Measurements from ENCODE around the gene PCK1. TPM values are rescaled to one million over a fixed set of nuclear protein-coding genes. Genes with fewer than 3 reads are reported as not detected.

The PCK1 gene
- total RNA-seq, 1 experiment from 2014 or later: not detected

DNA sequence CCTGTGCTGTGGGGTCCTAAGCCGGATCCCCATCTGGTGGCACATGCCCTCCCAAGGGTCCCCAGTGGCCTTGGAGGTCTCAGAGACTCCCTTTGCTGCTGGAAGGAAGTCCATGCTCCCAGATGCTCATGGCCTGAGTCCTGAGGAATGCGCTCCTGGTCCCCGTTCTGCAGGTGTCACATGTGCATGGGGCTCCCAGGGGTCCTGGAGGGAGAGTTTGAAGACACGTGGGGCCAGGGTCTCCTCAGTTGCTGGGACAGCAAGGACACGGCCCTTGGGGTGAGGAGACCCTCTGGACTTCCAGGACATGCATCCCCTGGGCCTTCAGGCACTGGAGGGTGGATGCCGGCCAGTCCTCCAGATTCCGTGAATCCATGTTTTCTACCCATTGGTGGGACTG is 47.6 kb downstream of the PCK1 start:
- Histone ChIP-seq H3K56ac (ENCODE audit: insufficient read length, low read depth, low read length) (no peak overlapping the region), H3K14ac (ENCODE audit: insufficient read depth, low read length) (no peak overlapping the region), H2BK15ac (ENCODE audit: low read depth, low read length) (no peak overlapping the region), H3K23ac (ENCODE audit: insufficient read length, low read depth, low read length) (no peak overlapping the region), H3K9ac (ENCODE audit: extremely low read depth, insufficient read length, low read length) (no peak overlapping the region), H3K23me2 (ENCODE audit: insufficient read length, low read depth, low read length, poor library complexity, severe bottlenecking) (no peaks in the 10 kb centered on the region), H2BK12ac (ENCODE audit: insufficient read length, low read depth, low read length) (no peak overlapping the region), H2AK5ac (ENCODE audit: insufficient read length, low read length) (no peak overlapping the region), H3K4ac (ENCODE audit: low read depth, low read length) (no peak overlapping the region), H2BK120ac (ENCODE audit: low read depth, low read length, poor library complexity, severe bottlenecking) (no peak overlapping the region), H3K9me3 (ENCODE audit: control insufficient read depth, low read depth, low read length) (no peaks in the 10 kb centered on the region), H2AFZ (ENCODE audit: low read length) (no peak overlapping the region), H3K79me2 (ENCODE audit: insufficient read depth, low read length) (no peaks in the 10 kb centered on the region), H3K27me3 (ENCODE audit: insufficient read depth, low read length) (no peaks in the 10 kb centered on the region), H2BK20ac (ENCODE audit: low read depth, low read length, poor library complexity, severe bottlenecking) (no peak overlapping the region), H3T11ph (ENCODE audit: low read length) (no peak overlapping the region), H3K4me2 (ENCODE audit: insufficient read depth, insufficient read length, low read length) (no peak overlapping the region), H4K20me1 (ENCODE audit: control insufficient read depth, insufficient read depth, insufficient read length) (no peaks in the 10 kb centered on the region), H4K5ac (ENCODE audit: insufficient read length, low read depth, low read length) (no peak overlapping the region), H2BK5ac (ENCODE audit: insufficient read length, low read length) (no peak overlapping the region), H3K4me1 (ENCODE audit: insufficient read depth, low read length) (no peaks in the 10 kb centered on the region), H4K8ac (replicated peaks; ENCODE audit: insufficient read length, low read depth, low read length) (no peak overlapping the region), H3K18ac (ENCODE audit: insufficient read length, low read depth, low read length) (no peak overlapping the region), H3K27ac (ENCODE audit: insufficient read length, low read depth, low read length) (no peak overlapping the region), H4K91ac (ENCODE audit: insufficient read length, low read depth, low read length) (no peak overlapping the region), H3K79me1 (ENCODE audit: insufficient read depth, low read depth, low read length, poor library complexity, severe bottlenecking) (no peaks in the 10 kb centered on the region)
- Mint-ChIP-seq H3K4me1 (peaks cover 6 to 10% of the 10 kb centered on the region in 2 experiments), H3K36me3 (ENCODE audit: insufficient read depth in 1 of 3, low read depth in 3 of 3) (no peaks in the 10 kb centered on the region), H3K27ac (no peak overlapping the region), H3K9me3 (no peaks in the 10 kb centered on the region), H3K4me3 (no peak overlapping the region), H3K27me3 (ENCODE audit: low read depth) (peaks cover 4% of the 10 kb centered on the region)
- TF ChIP-seq, protein P1, sequence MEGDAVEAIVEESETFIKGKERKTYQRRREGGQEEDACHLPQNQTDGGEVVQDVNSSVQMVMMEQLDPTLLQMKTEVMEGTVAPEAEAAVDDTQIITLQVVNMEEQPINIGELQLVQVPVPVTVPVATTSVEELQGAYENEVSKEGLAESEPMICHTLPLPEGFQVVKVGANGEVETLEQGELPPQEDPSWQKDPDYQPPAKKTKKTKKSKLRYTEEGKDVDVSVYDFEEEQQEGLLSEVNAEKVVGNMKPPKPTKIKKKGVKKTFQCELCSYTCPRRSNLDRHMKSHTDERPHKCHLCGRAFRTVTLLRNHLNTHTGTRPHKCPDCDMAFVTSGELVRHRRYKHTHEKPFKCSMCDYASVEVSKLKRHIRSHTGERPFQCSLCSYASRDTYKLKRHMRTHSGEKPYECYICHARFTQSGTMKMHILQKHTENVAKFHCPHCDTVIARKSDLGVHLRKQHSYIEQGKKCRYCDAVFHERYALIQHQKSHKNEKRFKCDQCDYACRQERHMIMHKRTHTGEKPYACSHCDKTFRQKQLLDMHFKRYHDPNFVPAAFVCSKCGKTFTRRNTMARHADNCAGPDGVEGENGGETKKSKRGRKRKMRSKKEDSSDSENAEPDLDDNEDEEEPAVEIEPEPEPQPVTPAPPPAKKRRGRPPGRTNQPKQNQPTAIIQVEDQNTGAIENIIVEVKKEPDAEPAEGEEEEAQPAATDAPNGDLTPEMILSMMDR (conservative IDR thresholded peaks at IDR 0.05): no peak
- no CpG with 5 or more reads among the region's 7 CpGs for WGBS (ENCODE audit: extremely low coverage, insufficient read length, low lambda C conversion rate)
- DNase-seq: no peak

Data from H9 (cell line).